Islet precursor cell (in vitro differentiated cells): ENCODE results near the gene MAP3K2.

Experiments used
- DNase-seq: peaks from one replicate; pipeline ENCODE4 v3.0.0-alpha.2; 2018

Gene MAP3K2

GRCh38 chr2:127343277-127343676 lies 44.5 kb downstream of the MAP3K2 start:
- no peak for DNase-seq

DNA sequence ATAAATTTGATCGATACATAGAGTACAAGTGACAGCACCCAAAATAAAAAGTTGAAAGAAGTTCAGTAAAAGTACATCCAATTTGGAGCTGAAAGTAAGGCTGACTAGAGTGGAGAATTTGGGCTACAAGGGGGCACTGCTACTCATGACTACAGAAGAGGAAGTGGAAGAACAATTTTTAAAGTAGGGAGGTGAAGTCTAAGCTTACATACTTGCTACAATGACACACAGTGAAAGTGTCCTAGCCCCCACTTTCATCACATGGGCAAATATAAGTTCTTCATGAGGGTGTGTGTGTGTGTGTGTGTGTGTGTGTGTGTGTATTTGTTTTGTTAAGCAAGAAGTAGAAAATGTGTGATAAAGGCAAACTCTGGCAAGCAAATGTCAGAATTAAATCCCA lies 45.7 kb downstream of the MAP3K2 start:
- no peak for DNase-seq

DNA sequence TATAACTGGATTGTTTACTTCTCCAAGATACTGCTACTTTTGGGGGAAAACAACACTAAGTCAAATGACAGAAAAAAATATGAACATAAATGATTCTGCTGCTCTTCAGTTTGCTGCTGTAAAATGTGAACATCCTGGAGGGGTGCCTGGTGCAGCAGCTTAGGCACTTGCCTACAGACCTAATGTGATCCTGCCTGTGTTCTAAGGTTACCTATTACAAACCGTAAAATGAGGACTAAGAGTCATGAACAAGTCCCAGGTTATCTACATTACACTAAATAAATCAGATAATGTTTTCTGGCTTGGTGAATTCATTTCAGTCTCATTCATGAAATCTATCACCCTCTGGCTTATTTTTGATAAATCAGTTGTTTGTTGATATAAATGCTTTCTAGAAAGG lies 55.4 kb downstream of the MAP3K2 start:
- no peak for DNase-seq

DNA sequence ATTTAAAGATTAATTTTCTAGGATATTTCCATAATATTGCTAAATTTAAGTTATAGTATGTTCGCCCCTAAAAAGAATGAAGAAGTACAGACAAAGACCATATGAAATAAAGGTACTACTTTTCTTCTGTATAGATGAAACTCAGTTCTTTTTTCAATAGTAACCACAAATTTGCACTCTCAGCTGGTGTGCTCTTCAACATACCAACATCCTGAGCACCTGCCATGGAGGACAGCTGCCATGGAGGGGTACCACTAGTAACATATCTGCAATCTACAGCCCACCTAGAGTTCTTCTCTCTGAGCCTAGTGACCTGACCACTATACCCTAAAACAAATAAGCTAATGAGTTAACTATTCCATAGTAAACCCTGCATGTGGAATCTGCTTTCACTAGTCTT lies 57.0 kb downstream of the MAP3K2 start:
- no peak for DNase-seq

GRCh38 chr2:127326289-127326945 lies 61.4 kb downstream of the MAP3K2 start:
- no peak for DNase-seq

DNA sequence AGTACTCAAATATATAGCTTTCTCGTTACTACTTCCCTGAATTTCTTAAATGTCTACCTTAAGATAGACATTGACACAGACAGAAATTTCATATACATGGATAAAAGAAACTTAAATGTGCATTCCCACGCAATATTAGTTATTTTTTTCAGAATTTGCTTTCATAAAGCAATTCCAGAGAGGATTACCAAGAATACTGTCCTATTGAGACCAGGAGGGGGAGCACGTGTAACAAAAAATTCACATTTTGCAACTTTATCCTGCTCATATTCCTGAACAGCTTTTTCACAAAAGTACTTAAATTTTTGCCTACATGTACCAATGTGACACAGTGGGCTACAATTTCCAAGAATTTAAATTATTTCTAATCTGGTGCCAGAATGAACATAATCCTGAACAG lies 63.1 kb downstream of the MAP3K2 start:
- DNase-seq: no peak

DNA sequence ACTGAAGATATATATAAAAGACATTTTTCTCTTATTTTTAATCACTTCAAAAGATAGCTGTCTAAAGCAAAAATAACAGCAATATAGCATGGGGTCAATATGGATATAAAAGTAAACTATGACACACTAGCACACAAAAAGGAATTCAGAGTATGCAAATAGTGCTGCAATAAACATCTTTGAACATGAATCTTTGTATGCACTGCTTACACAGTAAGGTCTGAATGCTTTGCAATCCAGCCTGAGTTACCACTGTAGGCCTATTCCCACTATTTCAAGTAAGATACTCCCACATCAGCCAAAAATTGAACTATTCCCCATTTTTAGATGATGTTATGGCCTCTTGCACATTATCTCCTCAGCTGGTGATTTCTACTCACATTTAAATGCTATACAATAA lies 66.5 kb downstream of the MAP3K2 start:
- DNase-seq: no peak

DNA sequence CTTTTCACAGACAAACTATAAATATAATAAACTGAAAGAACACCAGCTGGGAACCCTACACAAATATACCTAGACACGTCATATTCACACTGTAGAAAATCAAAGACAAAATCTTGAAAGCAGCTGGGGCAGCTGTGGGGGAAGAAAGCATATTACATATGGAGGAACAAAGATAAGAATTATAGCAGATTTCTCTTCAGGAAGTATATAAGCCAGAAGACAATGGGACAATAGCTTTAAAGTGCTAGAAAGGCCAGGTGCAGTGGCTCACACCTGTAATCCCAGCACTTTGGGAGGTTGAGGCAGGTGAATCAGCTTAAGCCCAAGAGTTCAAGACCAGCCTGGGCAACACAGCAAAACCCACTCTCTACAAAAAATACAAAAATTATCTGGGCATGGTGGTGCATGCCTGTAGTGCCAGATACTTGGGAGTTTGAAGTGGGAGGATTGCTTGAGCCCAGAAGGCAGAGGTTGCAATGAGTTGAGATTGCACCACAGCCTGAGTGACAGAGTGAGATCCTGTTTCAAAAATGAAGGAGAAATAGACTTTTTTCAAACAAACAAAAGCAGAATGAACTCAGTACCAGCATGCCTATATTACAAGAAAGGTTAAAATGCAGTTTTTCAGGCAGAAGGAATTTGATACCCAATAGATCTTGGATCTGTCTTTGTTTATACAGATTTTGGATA lies 67.0 kb downstream of the MAP3K2 start:
- DNase-seq: no peak

- DNase-seq: no peak
Observed at GRCh38 chr2:127320067-127320466, 67.7 kb downstream of the MAP3K2 start.

DNA sequence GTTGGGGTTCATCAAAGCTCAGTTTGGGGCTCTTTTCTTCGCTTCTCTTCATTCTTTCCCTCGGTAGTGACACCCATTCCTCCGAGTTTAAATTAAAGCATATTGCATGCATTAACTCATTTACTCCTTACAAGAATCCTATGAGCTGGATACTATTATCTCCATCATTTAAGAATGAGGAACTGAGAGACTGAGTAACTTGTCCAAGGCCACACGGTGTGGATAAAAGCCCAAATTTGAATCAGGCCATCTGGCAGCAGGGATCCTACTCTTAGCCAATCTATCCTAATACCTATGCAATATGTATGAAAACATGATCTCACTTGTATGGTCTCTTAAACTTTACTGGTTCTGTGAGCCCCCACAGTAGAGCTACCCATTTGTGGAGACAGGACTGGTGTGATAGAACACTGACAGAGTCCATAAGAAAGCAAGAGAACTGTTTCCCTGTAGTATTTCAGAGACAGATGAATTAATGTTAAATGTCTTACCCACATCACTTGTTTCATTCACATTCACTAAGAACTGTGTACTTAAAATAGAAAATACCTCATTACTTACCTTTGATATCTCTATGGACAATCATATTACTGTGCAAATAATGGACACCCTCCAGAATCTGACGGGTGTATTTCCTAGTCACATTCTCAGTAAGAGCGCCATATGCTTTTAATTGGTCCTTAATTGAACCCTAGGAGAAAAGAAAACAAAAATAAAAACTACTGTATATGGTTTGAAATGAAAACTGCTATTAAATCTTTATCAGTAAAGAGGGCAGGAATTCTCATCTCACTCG lies 73.4 kb downstream of the MAP3K2 start:
- no peak for DNase-seq

DNA sequence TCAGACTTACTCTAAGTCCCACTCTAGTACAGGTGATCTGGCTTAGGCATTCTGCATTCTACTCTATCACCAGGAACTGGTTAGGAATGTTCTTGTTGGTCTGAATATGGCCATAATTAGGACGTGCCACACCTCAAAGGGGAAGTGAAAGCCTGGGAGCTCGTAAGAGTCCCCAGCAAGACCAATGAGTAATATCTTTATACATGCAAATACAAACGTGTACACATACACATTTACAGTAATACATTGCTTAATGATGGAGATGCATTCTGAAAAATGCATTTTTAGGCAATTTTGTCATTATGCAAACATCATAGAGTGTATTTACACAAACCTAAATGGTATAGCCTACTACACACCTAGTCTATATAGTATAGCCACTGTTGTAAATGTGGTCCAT lies 74.4 kb downstream of the MAP3K2 start:
- DNase-seq: no peak

GRCh38 chr2:127310980-127311379 lies 76.8 kb downstream of the MAP3K2 start:
- no peak for DNase-seq

DNA sequence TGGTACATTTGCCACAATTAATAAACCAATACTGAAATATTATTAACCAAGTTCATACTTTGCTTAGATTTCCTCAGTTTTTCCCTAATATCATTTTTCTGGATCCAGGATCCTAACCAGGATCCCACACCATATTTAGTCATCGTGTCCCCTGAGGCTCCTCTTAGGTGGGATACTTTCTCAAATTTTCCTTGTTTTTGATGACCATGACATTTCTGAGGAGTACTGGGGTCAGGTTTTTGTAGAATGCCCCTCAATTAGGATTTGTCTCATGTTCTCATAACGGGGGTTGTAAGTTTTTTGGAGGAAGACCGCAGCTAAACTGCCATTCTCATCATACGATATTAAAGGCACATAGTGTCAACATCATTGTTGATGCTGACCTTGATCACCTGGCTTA lies 78.3 kb downstream of the MAP3K2 start:
- no peak for DNase-seq

DNA sequence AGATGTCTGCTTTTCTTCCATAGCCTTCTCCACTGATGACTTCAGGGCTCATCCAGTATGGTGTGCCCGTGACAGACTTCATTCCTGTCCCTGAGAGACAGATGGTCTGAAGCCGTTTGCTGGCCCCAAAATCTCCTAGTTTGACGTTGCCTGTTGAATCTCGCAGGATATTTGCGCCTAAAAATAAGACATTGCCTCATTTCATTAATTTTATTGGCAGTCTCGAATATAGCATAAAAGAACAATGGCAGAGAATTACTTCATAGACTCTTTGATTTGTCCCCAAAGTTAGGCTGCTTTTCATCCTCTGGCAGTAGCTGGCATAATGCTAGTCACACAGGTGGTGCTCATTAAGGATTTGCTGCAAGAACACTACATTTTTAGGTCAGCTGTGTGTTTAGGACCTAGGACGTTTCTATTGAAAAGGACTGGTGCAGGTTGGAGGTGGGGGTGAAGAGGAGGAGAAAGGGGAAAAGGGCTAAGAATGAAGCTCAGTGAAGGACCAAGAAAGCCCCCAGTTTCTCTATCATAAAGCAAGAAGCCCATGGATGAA lies 79.1 kb downstream of the MAP3K2 start:
- no peak for DNase-seq

- no peak for DNase-seq
Observed at GRCh38 chr2:127305990-127306585, 81.7 kb downstream of the MAP3K2 start.

GRCh38 chr2:127302168-127302567 lies 85.6 kb downstream of the MAP3K2 start:
- no peak for DNase-seq

DNA sequence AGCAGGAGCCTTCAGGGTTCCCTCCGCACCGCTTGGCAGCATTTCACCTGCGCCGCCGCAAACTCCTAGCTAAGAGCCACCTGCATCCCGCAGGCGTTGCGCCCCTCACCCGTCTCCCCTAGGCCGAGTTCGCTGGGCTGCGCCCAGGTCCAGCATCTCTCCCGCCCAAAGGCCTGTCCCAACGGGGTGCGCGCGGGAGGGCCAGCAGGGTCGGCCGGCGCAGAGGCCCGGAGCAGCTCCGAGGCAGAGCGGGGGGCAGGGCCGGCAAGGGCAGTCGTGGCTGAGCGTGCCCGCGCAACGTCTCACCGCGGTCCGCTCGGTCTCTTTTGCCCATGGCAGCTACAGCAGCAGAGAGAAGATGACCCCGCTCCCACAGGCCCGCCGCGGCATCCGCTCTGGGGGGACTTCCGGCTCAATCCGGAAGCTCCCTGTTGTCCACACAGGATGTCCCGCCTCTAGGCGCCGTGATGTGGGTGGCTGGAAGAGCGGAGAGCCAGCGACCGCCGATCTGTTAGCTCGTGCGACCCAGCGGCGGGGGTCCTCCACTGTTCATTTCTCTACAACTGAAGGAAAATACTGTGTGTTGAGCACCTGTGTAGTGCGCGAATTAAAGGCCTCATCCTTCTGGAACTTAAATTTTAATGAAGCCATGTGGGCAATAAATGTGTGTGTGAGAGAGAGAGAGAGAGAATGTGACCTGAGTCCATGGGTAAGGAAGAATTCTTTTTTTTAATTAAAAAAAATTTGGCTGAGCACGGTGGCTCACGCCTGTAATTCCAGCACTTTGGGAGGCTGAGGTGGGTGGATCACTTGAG lies 93.8 kb downstream of the MAP3K2 start, which contains the start of gene ERCC3:
TSS of gene ERCC3 (minus strand) at position 397 of the 815 bp plus-strand sequence. CDS start at position 334, 63 bp downstream.
- DNase-seq: peak; percentile 93

GRCh38 chr2:127293386-127293747 lies 94.4 kb downstream of the MAP3K2 start:
- peak; percentile 61 for DNase-seq

DNA sequence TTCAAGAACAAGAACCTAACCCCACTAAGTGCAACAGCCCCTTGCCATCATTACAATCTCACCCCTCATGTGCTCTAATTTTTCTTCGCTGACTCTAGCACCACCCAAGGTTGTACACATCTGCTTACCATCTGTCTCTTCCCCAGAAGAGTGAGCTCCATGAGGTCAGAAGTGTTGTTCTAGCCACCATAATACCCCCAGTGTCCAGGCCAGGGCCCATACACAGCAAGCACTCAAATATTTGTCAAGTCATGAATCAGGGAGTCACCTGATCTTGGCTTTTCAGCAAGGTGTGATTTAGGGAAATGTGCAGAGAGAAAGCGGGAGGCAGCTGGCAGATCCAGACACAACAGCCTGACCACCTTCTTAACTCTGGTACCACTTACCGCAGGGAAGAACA lies 99.5 kb downstream of the MAP3K2 start:
- no peak for DNase-seq

- DNase-seq: no peak
Observed at GRCh38 chr2:127283275-127283674, 104.5 kb downstream of the MAP3K2 start.

DNA sequence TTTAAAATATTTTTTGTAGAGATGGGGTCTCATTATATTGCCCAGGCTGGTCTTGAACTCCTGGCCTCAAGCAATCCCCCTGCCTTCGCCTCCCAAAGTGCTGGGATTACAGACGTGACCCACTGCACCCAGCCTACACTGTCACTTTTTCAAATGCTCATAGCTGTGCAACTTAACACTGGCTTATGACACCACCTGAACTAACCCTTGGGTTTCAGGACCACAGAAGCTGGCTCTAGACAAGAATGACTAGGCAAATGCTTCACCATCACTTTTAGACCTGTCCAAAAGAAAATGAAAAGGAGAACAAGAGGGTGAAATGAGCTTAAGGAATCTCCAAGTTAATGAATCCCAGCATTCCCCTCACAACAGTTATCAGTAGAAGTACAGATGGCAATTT lies 107.1 kb downstream of the MAP3K2 start:
- DNase-seq: no peak

- DNase-seq: no peak
Observed at GRCh38 chr2:127279781-127280180, 108.0 kb downstream of the MAP3K2 start.
